ENCODE data around the gene DENND1A.

DNA sequence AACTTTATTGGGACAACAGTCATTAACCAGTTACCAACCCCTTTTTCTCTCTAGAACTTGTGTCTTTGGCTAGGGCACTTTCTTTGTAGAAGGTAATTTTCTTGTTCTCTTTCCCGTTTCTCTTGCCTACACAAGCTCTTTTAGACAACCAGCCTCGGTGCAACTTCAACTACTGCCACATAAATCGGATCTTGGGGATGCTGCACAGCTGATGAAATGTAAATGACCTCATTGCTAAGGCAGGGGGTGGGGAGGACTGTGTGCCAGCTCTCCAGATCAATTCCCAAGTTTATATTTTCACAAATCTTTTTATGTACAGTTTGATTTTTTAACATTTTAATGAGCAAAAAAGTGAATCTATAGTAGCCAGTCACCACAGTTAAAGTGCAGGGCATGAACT, 157.6 kb downstream of the DENND1A start:
- TF ChIP-seq CTCF (IDR thresholded peaks at IDR 0.05) (no peak), POLR2A (IDR thresholded peaks at IDR 0.05) (no peak)
